T-helper 1 cell (primary cell): ENCODE measurements around the gene WARS2.
A peak's percentile ranks its signal among the peaks of the same experiment; 100 is the strongest.
"Not testable (repeated sequence)": the region's sequence is repeated elsewhere in the genome, so short reads cannot be mapped to it uniquely, and the experiment has no call there.

Experiments
- DNase-seq, 5 donors: peaks; one replicate each; pipeline ENCODE4 v3.0.0-alpha.2; 2012 to 2020
- total RNA-seq, 4 donors: gene quantifications; one replicate each; lab custom pipeline; 2026; lab: John Stamatoyannopoulos, UW

Gene WARS2
- 22.2 to 39.9 (median 26.7) reads per million in 4 donors for total RNA-seq

- DNase-seq = peak; percentile 84 to 98 (median 91)
Observed at GRCh38 chr1:119140177-119141019, at the start of gene WARS2. TSS of gene WARS2 (minus strand) at chr1:119140653. CDS start at chr1:119140644, 9 bp downstream.

- DNase-seq = no peak
Observed at GRCh38 chr1:119188926-119189325, 48.5 kb upstream of the WARS2 start.

- no peak for DNase-seq
Observed at GRCh38 chr1:119187416-119187815, 47.0 kb upstream of the WARS2 start.

GRCh38 chr1:119186471-119186870 lies 46.0 kb upstream of the WARS2 start:
- DNase-seq = no peak

GRCh38 chr1:119184972-119185371 lies 44.5 kb upstream of the WARS2 start:
- DNase-seq = no peak

GRCh38 chr1:119181218-119181617 lies 40.8 kb upstream of the WARS2 start:
- DNase-seq = no peak

GRCh38 chr1:119179051-119179450 lies 38.6 kb upstream of the WARS2 start:
- DNase-seq = no peak

GRCh38 chr1:119172927-119173326 lies 32.5 kb upstream of the WARS2 start:
- not testable (repeated sequence) for DNase-seq

- DNase-seq = not testable (repeated sequence)
Observed at GRCh38 chr1:119171381-119172010, 31.0 kb upstream of the WARS2 start.

GRCh38 chr1:119163396-119163795 lies 22.9 kb upstream of the WARS2 start:
- no peak for DNase-seq

- no peak for DNase-seq
Observed at GRCh38 chr1:119160866-119161265, 20.4 kb upstream of the WARS2 start.

GRCh38 chr1:119160409-119160808 lies 20.0 kb upstream of the WARS2 start:
- DNase-seq = no peak

GRCh38 chr1:119159966-119160365 lies 19.5 kb upstream of the WARS2 start:
- no peak for DNase-seq

GRCh38 chr1:119159111-119159510 lies 18.7 kb upstream of the WARS2 start:
- no peak for DNase-seq

- not testable (repeated sequence) for DNase-seq
Observed at GRCh38 chr1:119156761-119157160, 16.3 kb upstream of the WARS2 start.

GRCh38 chr1:119155069-119155468 lies 14.6 kb upstream of the WARS2 start:
- not testable (repeated sequence) for DNase-seq

- DNase-seq = no peak
Observed at GRCh38 chr1:119150150-119150549, 9.7 kb upstream of the WARS2 start.

GRCh38 chr1:119147661-119148090 lies 7.2 kb upstream of the WARS2 start:
- no peak for DNase-seq

- peak in 1 of 5 donors; percentile 4 for DNase-seq
Observed at GRCh38 chr1:119146466-119146865, 6.0 kb upstream of the WARS2 start.

GRCh38 chr1:119144813-119145212 lies 4.4 kb upstream of the WARS2 start:
- peak in 1 of 5 donors; percentile 7 for DNase-seq

- no peak for DNase-seq
Observed at GRCh38 chr1:119143706-119144105, 3.3 kb upstream of the WARS2 start.

- no peak for DNase-seq
Observed at GRCh38 chr1:119141660-119142059, 1.2 kb upstream of the WARS2 start.

- peak in 3 of 5 donors; percentile 3 to 62 (median 5) for DNase-seq
Observed at GRCh38 chr1:119141020-119141424, 569 bp upstream of the WARS2 start.

- peak in 1 of 5 donors; percentile 6 for DNase-seq
Observed at GRCh38 chr1:119139857-119140176, 636 bp downstream of the WARS2 start.
